Measurements from ENCODE around the gene RASSF9.

GRCh38 chr12:85821759-85822158 is 14.4 kb downstream of the RASSF9 start:
- TF ChIP-seq CTCF (IDR thresholded peaks at IDR 0.05; ENCODE audit: borderline replicate concordance, extremely low read depth, low read length, poor library complexity, severe bottlenecking), result no peak
- no peak for TF ChIP-seq EZH2 (IDR thresholded peaks at IDR 0.05; ENCODE audit: borderline replicate concordance, low read depth, low read length, severe bottlenecking)

All from DND-41 (cell line).